A673 (cell line): ENCODE results near the gene GH2. TPM values are rescaled to one million over a fixed set of nuclear protein-coding genes. Genes with fewer than 3 reads are reported as not detected.

Experiments used
- BruUV-seq: library from RNA; stranded (reverse); fragments of 400-500 nt; replicated peaks from 2 replicates; lab custom pipeline; 2021; lab: Mats Ljungman, UMichigan
- CTCF ChIA-PET: fragments of 300-600 bp; sonication (Branson Sonifier 250); formaldehyde crosslinking; loops from one replicate; lab custom pipeline; 2022; ENCODE audit warnings: antibody characterized with exemption; lab: Charles Lee
- POLR2A ChIA-PET: fragments of 300-600 bp; sonication (Branson Sonifier 250); formaldehyde crosslinking; loops from one replicate; lab custom pipeline; 2022; ENCODE audit warnings: antibody characterized with exemption; ENCODE audit not compliant: low non-redundant PET; lab: Charles Lee
- DNase-seq: peaks from one replicate; pipeline ENCODE4 v3.0.0-alpha.2; 2015; ENCODE audit warnings: low spot score
- H3K27ac ChIP-seq: fragments of 200-600 bp; sonication (generic); 2 replicates; pipeline ENCODE4 v1.5.1; 2016; ENCODE audit warnings: mixed run types, low read depth, mild to moderate bottlenecking, mixed read lengths, antibody characterized with exemption, low read length; ENCODE audit not compliant: poor library complexity, severe bottlenecking
- H3K27me3 ChIP-seq: fragments of 200-600 bp; sonication (generic); replicated peaks from 2 replicates; pipeline ENCODE4 v1.6.1; 2017; ENCODE audit warnings: mixed run types, low read depth, mild to moderate bottlenecking, mixed read lengths, antibody characterized with exemption, low read length; ENCODE audit not compliant: insufficient read depth, poor library complexity
- H3K36me3 ChIP-seq: fragments of 200-600 bp; sonication (generic); 2 replicates; pipeline ENCODE4 v1.6.1; 2016; ENCODE audit warnings: mixed run types, mild to moderate bottlenecking, mixed read lengths, antibody characterized with exemption, low read length; ENCODE audit not compliant: insufficient read depth, poor library complexity, severe bottlenecking
- H3K4me1 ChIP-seq: fragments of 200-600 bp; sonication (generic); 2 replicates; pipeline ENCODE4 v1.6.1; 2017; ENCODE audit warnings: mixed run types, mild to moderate bottlenecking, mixed read lengths, antibody characterized with exemption, low read length; ENCODE audit not compliant: insufficient read depth, poor library complexity, severe bottlenecking
- H3K4me3 ChIP-seq: fragments of 200-600 bp; sonication (generic); 2 replicates; pipeline ENCODE4 v1.5.1; 2016; ENCODE audit warnings: low read depth, mixed run types, mild to moderate bottlenecking, mixed read lengths, low read length; ENCODE audit not compliant: poor library complexity, severe bottlenecking
- H3K9me3 ChIP-seq: fragments of 200-600 bp; sonication (generic); 2 replicates; pipeline ENCODE4 v1.6.1; 2016; ENCODE audit warnings: mixed run types, low read depth, mild to moderate bottlenecking, mixed read lengths, antibody characterized with exemption, low read length; ENCODE audit not compliant: poor library complexity, severe bottlenecking
- CTCF ChIP-seq: fragments of 300-800, 200-600 bp; sonication (generic); conservative IDR thresholded peaks from 2 replicates; pipeline ENCODE4 v1.5.1; 2017; ENCODE audit warnings: low read depth, mild to moderate bottlenecking, antibody characterized with exemption, low read length, moderate library complexity, mixed read lengths
- EZH2 ChIP-seq: fragments of 200-600 bp; sonication (generic); IDR thresholded peaks from 2 replicates; pipeline ENCODE4 v1.6.1; 2017; ENCODE audit warnings: borderline replicate concordance, low read depth, mild to moderate bottlenecking, mixed read lengths, antibody characterized with exemption, low read length; ENCODE audit not compliant: poor library complexity, severe bottlenecking
- intact Hi-C: fragments of 100-400 bp; cut with micrococcal nuclease; formaldehyde crosslinking; loops from one replicate; pipeline ENCODE4 v1.10.0; 2022; ENCODE audit not compliant: unreplicated experiment
- total RNA-seq: library from RNA; stranded (reverse); gene quantifications from 2 replicates; pipeline ENCODE4 v1.2.3, GENCODE V29; 2021

GH2 gene
- total RNA-seq, 1 experiment from 2014 or later: not detected

- intact Hi-C loops: loop anchor here (1.0 kb wide), 1 partner anchor 15 kb away; the partner anchor contains the start of genes FTSJ3 and PSMC5
- CTCF ChIA-PET: interaction anchor here (0.8 to 1.2 kb wide), 2 partner anchors 8 to 23 kb away, joined by 4 to 5 read pairs; no protein-coding TSS in a partner anchor
- POLR2A ChIA-PET: interaction anchor here (0.6 kb wide), 1 partner anchor 303 kb away, joined by 3 read pairs; no protein-coding TSS in a partner anchor
Observed at GRCh38 chr17:63842540-63843386, 39.0 kb downstream of the GH2 start, which contains the start of gene SMARCD2. Gene SMARCD2, minus strand, starts transcription at chr17:63842685. Its CDS starts 11 bp downstream, at chr17:63842674.

GRCh38 chr17:63842173-63842539 is 39.6 kb downstream of the GH2 start:
- Histone ChIP-seq H3K36me3 (peaks cover 2% of the 10 kb centered on the region), H3K27me3 (no peaks in the 10 kb centered on the region), H3K4me1 (peaks cover 39% of the 10 kb centered on the region), H3K4me3 (peak overlapping the region; percentile 95), H3K9me3 (no peaks in the 10 kb centered on the region), H3K27ac (peak overlapping the region; percentile 92)
- POLR2A ChIA-PET: no interaction called here
- no peak for TF ChIP-seq EZH2
- TF ChIP-seq CTCF: no peak
- intact Hi-C loops: loop anchor here (1.0 kb wide), 1 partner anchor 15 kb away; the partner anchor contains the start of genes FTSJ3 and PSMC5
- CTCF ChIA-PET: interaction anchor here (0.7 kb wide), 1 partner anchor 87 kb away, joined by 5 read pairs; no protein-coding TSS in a partner anchor
- no peak for DNase-seq
- no TSS peak for BruUV-seq

More at GRCh38 chr17:63842540-63843386, 39.0 kb downstream of the GH2 start, which contains the start of gene SMARCD2:
- TF ChIP-seq EZH2 (no peak), CTCF (no peak)
- Histone ChIP-seq H3K27ac (peak within 1 kb of the TSS; percentile 92), H3K9me3 (no peaks in the 10 kb centered on the region), H3K27me3 (no peaks in the 10 kb centered on the region), H3K36me3 (no peaks in the 10 kb centered on the region), H3K4me3 (peak within 1 kb of the TSS; percentile 95), H3K4me1 (peaks cover 36% of the 10 kb centered on the region)
- peak; percentile 99 for DNase-seq
- no TSS peak for BruUV-seq

- Histone ChIP-seq H3K4me3 (peak overlapping the region; percentile 95), H3K36me3 (peaks cover 8% of the 10 kb centered on the region), H3K27ac (peak overlapping the region; percentile 92), H3K4me1 (peaks cover 39% of the 10 kb centered on the region), H3K27me3 (no peaks in the 10 kb centered on the region), H3K9me3 (no peaks in the 10 kb centered on the region)
- ChIA-PET CTCF (interaction anchor here (0.7 kb wide), 1 partner anchor 86 kb away, joined by 5 read pairs; no protein-coding TSS in a partner anchor), POLR2A (no interaction called here)
- BruUV-seq: no TSS peak
- intact Hi-C loops: loop anchor here (1.0 kb wide), 1 partner anchor 14 kb away; the partner anchor contains the start of genes FTSJ3 and PSMC5
- no peak for TF ChIP-seq EZH2
- no peak for TF ChIP-seq CTCF
- no peak for DNase-seq
Observed at GRCh38 chr17:63841350-63842172, 40.2 kb downstream of the GH2 start.
